SK-N-SH (cell line): Measurements from ENCODE around the gene IL17RB. TPM values are rescaled to one million over a fixed set of nuclear protein-coding genes. Genes with fewer than 3 reads are reported as not detected.

Experiments
- CTCF ChIA-PET: fragments of 300-600, 350-600 bp; formaldehyde crosslinking; extraction: SDS; loops from one replicate; lab custom pipeline; 2021; lab: Yijun Ruan, JAX
- POLR2A ChIA-PET: fragments of 350-600 bp; sonication (Branson Sonifier 250); formaldehyde crosslinking; extraction: SDS; loops from one replicate; lab custom pipeline; 2020; ENCODE audit warnings: antibody characterized with exemption, inconsistent platforms; lab: Yijun Ruan, JAX
- DNase-seq: peaks from one replicate; pipeline ENCODE4 v3.0.0; 2012
- H2AFZ ChIP-seq: fragments of 200-600 bp; sonication (generic); 2 replicates; pipeline ENCODE4 v1.8.1; 2016; ENCODE audit warnings: antibody characterized with exemption, mild to moderate bottlenecking, low read depth
- H3F3A ChIP-seq: fragments of 200-600 bp; sonication (generic); replicated peaks from 2 replicates; pipeline ENCODE3; 2016; ENCODE audit warnings: antibody characterized with exemption, mild to moderate bottlenecking; ENCODE audit not compliant: insufficient read depth
- H3K27ac ChIP-seq, 2 experiments: fragments of 200-500 bp in 1 of 2; fragments of 200-600 bp in 1 of 2; sonication (Bioruptor generic) in 1 of 2; sonication (generic), shearing (Covaris generic) in 1 of 2; 2 replicates each; pipeline versions ENCODE4 v1.5.1 to v1.6.1; 2014 to 2016; ENCODE audit warnings: low read depth in 2 of 2, inconsistent platforms in 1 of 2, low read length in 1 of 2, mild to moderate bottlenecking in 1 of 2, mixed read lengths in 1 of 2
- H3K27me3 ChIP-seq: fragments of 200-600 bp; sonication (generic), shearing (Covaris generic); 2 replicates; pipeline ENCODE4 v1.6.1; 2016; ENCODE audit warnings: mixed run types; ENCODE audit not compliant: insufficient read depth
- H3K36me3 ChIP-seq, 2 experiments: fragments of 200-500 bp in 1 of 2; fragments of 200-600 bp in 1 of 2; sonication (Bioruptor generic) in 1 of 2; sonication (generic) in 1 of 2; replicated peaks in 1 of 2; 2 replicates each; pipeline versions ENCODE3 to v1.5.1; 2014 to 2016; ENCODE audit warnings: low read length in 1 of 2, mild to moderate bottlenecking in 1 of 2; ENCODE audit not compliant: insufficient read depth in 2 of 2, control insufficient read depth in 1 of 2
- H3K4me1 ChIP-seq, 2 experiments: fragments of 200-500 bp in 1 of 2; fragments of 200-600 bp in 1 of 2; sonication (Bioruptor generic) in 1 of 2; sonication (generic), shearing (Covaris generic) in 1 of 2; 2 replicates each; pipeline versions ENCODE4 v1.5.1 to v1.6.1; 2014 to 2016; ENCODE audit warnings: low read depth in 1 of 2, low read length in 1 of 2, mixed run types in 1 of 2; ENCODE audit not compliant: insufficient read depth in 2 of 2, control insufficient read depth in 1 of 2
- H3K4me2 ChIP-seq: fragments of 200-600 bp; sonication (generic), shearing (Covaris generic); 2 replicates; pipeline ENCODE4 v1.6.1; 2017; ENCODE audit warnings: mixed run types
- H3K4me3 ChIP-seq, 2 experiments: fragments of 200-500 bp in 1 of 2; fragments of 200-600 bp in 1 of 2; sonication (Bioruptor generic) in 1 of 2; sonication (generic), shearing (Covaris generic) in 1 of 2; 2 replicates each; pipeline versions ENCODE4 v1.5.1 to v1.8.1; 2014 to 2016; ENCODE audit warnings: low read depth in 2 of 2, inconsistent platforms in 1 of 2, low read length in 1 of 2, mild to moderate bottlenecking in 1 of 2, mixed read lengths in 1 of 2, moderate library complexity in 1 of 2
- H3K79me2 ChIP-seq: fragments of 200-600 bp; sonication (generic); 2 replicates; pipeline ENCODE4 v1.8.1; 2017; ENCODE audit warnings: mild to moderate bottlenecking; ENCODE audit not compliant: insufficient read depth
- H3K9ac ChIP-seq: fragments of 200-600 bp; sonication (generic); 2 replicates; pipeline ENCODE4 v1.6.1; 2017; ENCODE audit warnings: mixed run types
- H3K9me2 ChIP-seq: fragments of 200-600 bp; sonication (generic); 2 replicates; pipeline ENCODE4 v1.6.1; 2017; ENCODE audit warnings: mixed run types
- H3K9me3 ChIP-seq: fragments of 200-600 bp; sonication (generic); 2 replicates; pipeline ENCODE4 v1.6.1; 2017; ENCODE audit warnings: mixed run types, mild to moderate bottlenecking, moderate library complexity
- H4K20me1 ChIP-seq: fragments of 200-600 bp; sonication (generic); 2 replicates; pipeline ENCODE4 v1.6.1; 2017; ENCODE audit warnings: mild to moderate bottlenecking, mixed run types; ENCODE audit not compliant: insufficient read depth
- ELF1 ChIP-seq: IDR thresholded peaks from 2 replicates; pipeline ENCODE4 v1.4.0; 2012
- EP300 ChIP-seq, 2 experiments: IDR thresholded peaks; 2 replicates each; pipeline versions ENCODE4 v1.4.0 to v1.6.1; 2012; ENCODE audit warnings: borderline replicate concordance in 1 of 2, low read depth in 1 of 2, low read length in 1 of 2
- EZH2phosphoT487 ChIP-seq: fragments of 200-600 bp; sonication (generic); IDR thresholded peaks from 2 replicates; pipeline ENCODE4 v1.6.1; 2017; ENCODE audit warnings: low read depth, mixed run types, mild to moderate bottlenecking, antibody characterized with exemption, moderate library complexity, borderline replicate concordance
- FOXJ3 ChIP-seq: sonication (generic); formaldehyde crosslinking; IDR thresholded peaks from 2 replicates; pipeline ENCODE4 v1.5.1; 2020; ENCODE audit warnings: mild to moderate bottlenecking, missing genetic modification reagents
- GATA2 ChIP-seq: sonication (generic); formaldehyde crosslinking; IDR thresholded peaks from 2 replicates; pipeline ENCODE4 v1.5.0; 2020; ENCODE audit warnings: mild to moderate bottlenecking, missing genetic modification reagents
- MAX ChIP-seq: IDR thresholded peaks from 2 replicates; pipeline ENCODE4 v1.4.0; 2012; ENCODE audit warnings: low read depth
- MEF2A ChIP-seq: IDR thresholded peaks from 2 replicates; pipeline ENCODE4 v1.4.0; 2012; ENCODE audit warnings: low read depth, borderline replicate concordance
- MXI1 ChIP-seq: IDR thresholded peaks from 2 replicates; pipeline ENCODE4 v1.6.1; 2012; ENCODE audit warnings: mild to moderate bottlenecking, low read depth, low read length, improper control_type of control experiment
- NRF1 ChIP-seq: IDR thresholded peaks from 2 replicates; pipeline ENCODE4 v1.6.1; 2012; ENCODE audit warnings: low read depth, mild to moderate bottlenecking, low read length
- RFX5 ChIP-seq: IDR thresholded peaks from 2 replicates; pipeline ENCODE4 v1.6.1; 2012; ENCODE audit warnings: mild to moderate bottlenecking, improper control_type of control experiment, low read length
- RXRA ChIP-seq: IDR thresholded peaks from 2 replicates; pipeline ENCODE4 v1.4.0; 2012; ENCODE audit warnings: low read depth, mild to moderate bottlenecking, borderline replicate concordance
- YY1 ChIP-seq: IDR thresholded peaks from 2 replicates; pipeline ENCODE4 v1.4.0; 2012; ENCODE audit warnings: low read depth, mild to moderate bottlenecking
- WGBS: methylation state at CpG from one replicate; pipeline ENCODE4 v1.1.6; 2017; ENCODE audit warnings: low lambda C conversion rate; 5-methylcytosine and 5-hydroxymethylcytosine counted together
- polyA plus RNA-seq, 3 experiments: library from polyadenylated mRNA; depleted of rRNA; stranded (reverse); fragments of >200 nt; gene quantifications; 2 replicates each; pipeline ENCODE4 v1.2.3, GENCODE V29; 2012
- TF ChIP-seq, protein P1 (sequence below): fragments of 200-600 bp; sonication (generic); IDR thresholded peaks from 2 replicates; pipeline ENCODE4 v1.6.1; 2017; ENCODE audit warnings: antibody characterized with exemption, mild to moderate bottlenecking, moderate library complexity
- TF ChIP-seq, protein P2 (sequence below): IDR thresholded peaks from 2 replicates; pipeline ENCODE4 v1.6.1; 2012; ENCODE audit warnings: mild to moderate bottlenecking, low read depth, low read length, moderate library complexity

IL17RB gene
- polyA plus RNA-seq, 1 of the 3 experiments (the other 2 are of a cell fraction) = 0.10 TPM

DNA sequence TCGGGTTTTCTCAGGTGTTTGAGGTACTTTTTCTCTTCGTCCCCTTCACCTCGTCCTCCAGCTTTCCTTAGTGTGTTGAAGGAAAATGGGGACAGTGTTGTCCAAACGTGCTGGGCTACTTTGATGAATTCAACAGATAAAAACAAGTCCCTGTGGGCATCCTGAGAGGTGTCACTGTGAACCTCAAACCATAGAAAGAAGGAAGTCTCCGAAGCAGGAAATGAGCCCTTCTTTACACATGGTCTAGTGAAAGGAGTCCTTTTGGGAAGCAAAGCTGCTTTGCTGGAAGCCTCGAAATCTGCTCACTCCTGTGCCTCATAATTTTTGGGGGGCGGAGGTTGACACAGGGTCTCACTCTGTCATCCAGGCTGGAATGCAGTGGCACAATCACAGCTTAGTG, 10.6 kb downstream of the IL17RB start:
- Histone ChIP-seq H3K27ac (no peak overlapping the region), H3K4me3 (no peak overlapping the region), H3K36me3 (peaks cover 9 to 28% of the 10 kb centered on the region in 2 experiments), H3K4me2 (no peak overlapping the region)
- TF ChIP-seq YY1 = no peak
- no peak for TF ChIP-seq EZH2phosphoT487
- no peak for TF ChIP-seq MAX
- no peak for TF ChIP-seq MXI1
- TF ChIP-seq NRF1 = no peak
- no peak for TF ChIP-seq MEF2A
- TF ChIP-seq, protein P1, sequence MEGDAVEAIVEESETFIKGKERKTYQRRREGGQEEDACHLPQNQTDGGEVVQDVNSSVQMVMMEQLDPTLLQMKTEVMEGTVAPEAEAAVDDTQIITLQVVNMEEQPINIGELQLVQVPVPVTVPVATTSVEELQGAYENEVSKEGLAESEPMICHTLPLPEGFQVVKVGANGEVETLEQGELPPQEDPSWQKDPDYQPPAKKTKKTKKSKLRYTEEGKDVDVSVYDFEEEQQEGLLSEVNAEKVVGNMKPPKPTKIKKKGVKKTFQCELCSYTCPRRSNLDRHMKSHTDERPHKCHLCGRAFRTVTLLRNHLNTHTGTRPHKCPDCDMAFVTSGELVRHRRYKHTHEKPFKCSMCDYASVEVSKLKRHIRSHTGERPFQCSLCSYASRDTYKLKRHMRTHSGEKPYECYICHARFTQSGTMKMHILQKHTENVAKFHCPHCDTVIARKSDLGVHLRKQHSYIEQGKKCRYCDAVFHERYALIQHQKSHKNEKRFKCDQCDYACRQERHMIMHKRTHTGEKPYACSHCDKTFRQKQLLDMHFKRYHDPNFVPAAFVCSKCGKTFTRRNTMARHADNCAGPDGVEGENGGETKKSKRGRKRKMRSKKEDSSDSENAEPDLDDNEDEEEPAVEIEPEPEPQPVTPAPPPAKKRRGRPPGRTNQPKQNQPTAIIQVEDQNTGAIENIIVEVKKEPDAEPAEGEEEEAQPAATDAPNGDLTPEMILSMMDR = no peak
- TF ChIP-seq RXRA = no peak
- no peak for TF ChIP-seq EP300 (IDR thresholded peaks at IDR 0.05; ENCODE audit: borderline replicate concordance in 1 of 2, low read depth in 1 of 2, low read length in 1 of 2)
- TF ChIP-seq GATA2 = no peak
- no peak for TF ChIP-seq ELF1
- TF ChIP-seq RFX5 = no peak
- TF ChIP-seq, protein P2, sequence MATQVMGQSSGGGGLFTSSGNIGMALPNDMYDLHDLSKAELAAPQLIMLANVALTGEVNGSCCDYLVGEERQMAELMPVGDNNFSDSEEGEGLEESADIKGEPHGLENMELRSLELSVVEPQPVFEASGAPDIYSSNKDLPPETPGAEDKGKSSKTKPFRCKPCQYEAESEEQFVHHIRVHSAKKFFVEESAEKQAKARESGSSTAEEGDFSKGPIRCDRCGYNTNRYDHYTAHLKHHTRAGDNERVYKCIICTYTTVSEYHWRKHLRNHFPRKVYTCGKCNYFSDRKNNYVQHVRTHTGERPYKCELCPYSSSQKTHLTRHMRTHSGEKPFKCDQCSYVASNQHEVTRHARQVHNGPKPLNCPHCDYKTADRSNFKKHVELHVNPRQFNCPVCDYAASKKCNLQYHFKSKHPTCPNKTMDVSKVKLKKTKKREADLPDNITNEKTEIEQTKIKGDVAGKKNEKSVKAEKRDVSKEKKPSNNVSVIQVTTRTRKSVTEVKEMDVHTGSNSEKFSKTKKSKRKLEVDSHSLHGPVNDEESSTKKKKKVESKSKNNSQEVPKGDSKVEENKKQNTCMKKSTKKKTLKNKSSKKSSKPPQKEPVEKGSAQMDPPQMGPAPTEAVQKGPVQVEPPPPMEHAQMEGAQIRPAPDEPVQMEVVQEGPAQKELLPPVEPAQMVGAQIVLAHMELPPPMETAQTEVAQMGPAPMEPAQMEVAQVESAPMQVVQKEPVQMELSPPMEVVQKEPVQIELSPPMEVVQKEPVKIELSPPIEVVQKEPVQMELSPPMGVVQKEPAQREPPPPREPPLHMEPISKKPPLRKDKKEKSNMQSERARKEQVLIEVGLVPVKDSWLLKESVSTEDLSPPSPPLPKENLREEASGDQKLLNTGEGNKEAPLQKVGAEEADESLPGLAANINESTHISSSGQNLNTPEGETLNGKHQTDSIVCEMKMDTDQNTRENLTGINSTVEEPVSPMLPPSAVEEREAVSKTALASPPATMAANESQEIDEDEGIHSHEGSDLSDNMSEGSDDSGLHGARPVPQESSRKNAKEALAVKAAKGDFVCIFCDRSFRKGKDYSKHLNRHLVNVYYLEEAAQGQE = no peak
- no peak for TF ChIP-seq FOXJ3 (CRISPR knock-in tag)
- TF ChIP-seq, all 33 proteins: peak for 0
- CTCF ChIA-PET = interaction anchor here (1.4 kb wide), 1 partner anchor 147 kb away, joined by 3 read pairs; no protein-coding TSS in a partner anchor
- no peak for DNase-seq
- H3K27me3 ChIP-seq = no peaks in the 10 kb centered on the region
- peaks cover 2% of the 10 kb centered on the region; the same call in 1 of the 2 replicates for H3K9me2 ChIP-seq
- POLR2A ChIA-PET = no interaction called here
- no peak overlapping the region for H3K9ac ChIP-seq
- H4K20me1 ChIP-seq = no peaks in the 10 kb centered on the region
- H3K9me3 ChIP-seq = no peaks in the 10 kb centered on the region
- no peaks in the 10 kb centered on the region for H3F3A ChIP-seq
- H3K79me2 ChIP-seq = no peaks in the 10 kb centered on the region
- WGBS = 65% methylated on average over 7 of the region's 7 CpGs
- H2AFZ ChIP-seq = no peak overlapping the region
- H3K4me1 ChIP-seq = no peaks in the 10 kb centered on the region
